HAP-1 (cell line): ENCODE measurements around the gene DDOST.
"Not testable (repeated sequence)": the region's sequence is repeated elsewhere in the genome, so short reads cannot be mapped to it uniquely, and the experiment has no call there.

Experiments
- DNase-seq, 2 experiments: peaks; one replicate each; pipeline ENCODE4 v3.0.0-alpha.2; 2016 to 2020; ENCODE audit warnings: low spot score in 2 of 2
- H3K27me3 ChIP-seq: fragments of 250-450 bp; sonication (Bioruptor Pico); 2 replicates; pipeline ENCODE4 v1.5.1; 2020; ENCODE audit warnings: low read depth, mild to moderate bottlenecking, moderate library complexity
- H3K36me3 ChIP-seq: fragments of 250-450 bp; sonication (Bioruptor Pico); replicated peaks from 2 replicates; pipeline ENCODE4 v1.5.1; 2020; ENCODE audit warnings: mild to moderate bottlenecking
- H3K4me1 ChIP-seq: fragments of 250-450 bp; sonication (Bioruptor Pico); 2 replicates; pipeline ENCODE4 v1.5.1; 2020; ENCODE audit warnings: mild to moderate bottlenecking
- H3K4me3 ChIP-seq: fragments of 250-450 bp; sonication (Bioruptor Pico); 2 replicates; pipeline ENCODE4 v1.5.1; 2020; ENCODE audit warnings: mild to moderate bottlenecking, moderate library complexity
- H3K9me3 ChIP-seq: fragments of 250-450 bp; sonication (Bioruptor Pico); 2 replicates; pipeline ENCODE4 v1.5.1; 2020; ENCODE audit warnings: mild to moderate bottlenecking, moderate library complexity
- in situ Hi-C: fragments of 300-500 bp; cut with MboI; formaldehyde crosslinking; loops from 3 replicates; pipeline ENCODE4 v1.14.3; 2020; ENCODE audit warnings: low sequenced_read_pairs, inconsistent platforms, mixed read lengths

The DDOST gene

DNA sequence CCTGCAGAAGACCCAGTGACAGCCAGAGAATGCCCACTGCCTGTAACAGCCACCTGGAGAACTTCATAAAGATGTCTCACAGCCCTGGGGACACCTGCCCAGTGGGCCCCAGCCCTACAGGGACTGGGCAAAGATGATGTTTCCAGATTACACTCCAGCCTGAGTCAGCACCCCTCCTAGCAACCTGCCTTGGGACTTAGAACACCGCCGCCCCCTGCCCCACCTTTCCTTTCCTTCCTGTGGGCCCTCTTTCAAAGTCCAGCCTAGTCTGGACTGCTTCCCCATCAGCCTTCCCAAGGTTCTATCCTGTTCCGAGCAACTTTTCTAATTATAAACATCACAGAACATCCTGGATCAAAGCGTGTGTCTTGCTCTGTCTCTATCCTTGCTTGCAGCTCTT lies 42.6 kb downstream of the DDOST start:
- Histone ChIP-seq H3K36me3 (no peaks in the 10 kb centered on the region), H3K4me3 (no peak overlapping the region), H3K9me3 (no peaks in the 10 kb centered on the region), H3K4me1 (peaks cover 4% of the 10 kb centered on the region), H3K27me3 (no peaks in the 10 kb centered on the region)
- DNase-seq: no peak
- in situ Hi-C loops: no loop called here

GRCh38 chr1:20616847-20617487 lies 44.2 kb downstream of the DDOST start:
- in situ Hi-C loops: no loop called here
- H3K4me1 ChIP-seq: peaks cover 15% of the 10 kb centered on the region
- H3K27me3 ChIP-seq: no peaks in the 10 kb centered on the region
- H3K9me3 ChIP-seq: no peaks in the 10 kb centered on the region
- no peak overlapping the region for H3K4me3 ChIP-seq
- DNase-seq: no peak
- H3K36me3 ChIP-seq: no peaks in the 10 kb centered on the region

GRCh38 chr1:20615946-20616846 lies 45.0 kb downstream of the DDOST start:
- H3K4me3 ChIP-seq: no peak overlapping the region
- no peak for DNase-seq
- H3K36me3 ChIP-seq: no peaks in the 10 kb centered on the region
- no peaks in the 10 kb centered on the region for H3K27me3 ChIP-seq
- in situ Hi-C loops: no loop called here
- peaks cover 15% of the 10 kb centered on the region for H3K4me1 ChIP-seq
- no peaks in the 10 kb centered on the region for H3K9me3 ChIP-seq

- H3K4me1 ChIP-seq: peaks cover 15% of the 10 kb centered on the region
- no peaks in the 10 kb centered on the region for H3K36me3 ChIP-seq
- DNase-seq: no peak
- H3K4me3 ChIP-seq: no peak overlapping the region
- in situ Hi-C loops: no loop called here
- no peaks in the 10 kb centered on the region for H3K9me3 ChIP-seq
- no peaks in the 10 kb centered on the region for H3K27me3 ChIP-seq
Observed at GRCh38 chr1:20614131-20614579, 47.0 kb downstream of the DDOST start.

DNA sequence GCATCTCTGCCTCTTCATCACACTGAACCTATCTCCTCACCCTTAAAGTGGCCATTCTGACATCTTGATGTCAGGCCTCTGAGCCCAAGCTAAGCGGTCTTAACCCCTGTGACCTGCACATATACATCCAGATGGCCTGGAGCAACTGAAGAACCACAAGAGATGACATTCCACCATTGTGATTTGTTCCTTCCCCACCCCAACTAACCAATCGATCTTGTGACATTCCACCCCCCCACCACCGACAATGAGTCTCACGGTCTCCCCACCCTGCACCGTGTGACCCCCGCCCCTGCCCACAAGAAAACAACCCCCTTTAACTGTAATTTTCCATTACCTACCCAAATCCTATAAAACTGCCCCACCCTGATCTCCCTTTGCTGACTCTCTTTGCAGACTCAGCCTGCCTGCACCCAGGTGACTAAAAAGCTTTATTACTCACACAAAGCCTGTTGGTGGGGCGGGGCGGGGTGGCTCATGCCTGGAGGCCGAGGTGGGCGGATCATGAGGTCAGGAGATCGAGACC lies 48.9 kb downstream of the DDOST start:
- Histone ChIP-seq H3K4me1 (peaks cover 15% of the 10 kb centered on the region), H3K27me3 (no peaks in the 10 kb centered on the region), H3K36me3 (no peaks in the 10 kb centered on the region), H3K4me3 (no peak overlapping the region), H3K9me3 (no peaks in the 10 kb centered on the region)
- peak; percentile 25 to 74 for DNase-seq
- in situ Hi-C loops: no loop called here

- in situ Hi-C loops: no loop called here
- no peaks in the 10 kb centered on the region for H3K9me3 ChIP-seq
Observed at GRCh38 chr1:20611652-20612051, 49.5 kb downstream of the DDOST start.

GRCh38 chr1:20610970-20611369 lies 50.2 kb downstream of the DDOST start:
- no peaks in the 10 kb centered on the region for H3K9me3 ChIP-seq
- in situ Hi-C loops: no loop called here
- H3K4me3 ChIP-seq: no peak overlapping the region
- H3K36me3 ChIP-seq: no peaks in the 10 kb centered on the region
- DNase-seq: no peak
- no peaks in the 10 kb centered on the region for H3K27me3 ChIP-seq
- H3K4me1 ChIP-seq: peaks cover 15% of the 10 kb centered on the region

More at GRCh38 chr1:20611652-20612051, 49.5 kb downstream of the DDOST start:
- Histone ChIP-seq H3K4me1 (peaks cover 15% of the 10 kb centered on the region), H3K36me3 (no peaks in the 10 kb centered on the region), H3K4me3 (no peak overlapping the region), H3K27me3 (no peaks in the 10 kb centered on the region)
- DNase-seq: no peak

GRCh38 chr1:20609541-20609940 lies 51.6 kb downstream of the DDOST start:
- in situ Hi-C loops: no loop called here
- peaks cover 15% of the 10 kb centered on the region for H3K4me1 ChIP-seq
- no peaks in the 10 kb centered on the region for H3K36me3 ChIP-seq
- H3K9me3 ChIP-seq: no peaks in the 10 kb centered on the region
- no peaks in the 10 kb centered on the region for H3K27me3 ChIP-seq
- DNase-seq: no peak
- H3K4me3 ChIP-seq: no peak overlapping the region

GRCh38 chr1:20606801-20607570 lies 54.2 kb downstream of the DDOST start:
- H3K9me3 ChIP-seq, H3K27me3 ChIP-seq, H3K4me3 ChIP-seq, H3K36me3 ChIP-seq, DNase-seq, in situ Hi-C loops, H3K4me1 ChIP-seq: not testable (repeated sequence)

DNA sequence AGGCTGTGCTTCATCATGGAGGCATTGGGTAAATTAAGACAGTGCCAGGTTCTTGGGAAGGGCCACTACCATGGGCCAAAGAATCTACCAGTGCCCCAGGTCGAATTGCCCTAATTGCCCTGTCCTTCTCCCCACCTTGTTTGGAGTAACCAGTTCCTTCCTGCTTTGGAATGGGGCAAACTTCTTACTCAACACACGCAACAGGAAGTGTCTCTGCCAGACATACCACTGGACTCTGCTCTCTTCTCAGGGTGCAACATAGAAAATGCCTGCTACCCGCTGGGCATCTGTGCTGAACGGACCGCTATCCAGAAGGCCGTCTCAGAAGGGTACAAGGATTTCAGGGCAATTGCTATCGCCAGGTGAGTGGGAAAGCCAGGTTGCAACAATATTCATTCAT lies 56.5 kb downstream of the DDOST start:
- in situ Hi-C loops: no loop called here
- no peak for DNase-seq
- H3K4me1 ChIP-seq: no peaks in the 10 kb centered on the region

DNA sequence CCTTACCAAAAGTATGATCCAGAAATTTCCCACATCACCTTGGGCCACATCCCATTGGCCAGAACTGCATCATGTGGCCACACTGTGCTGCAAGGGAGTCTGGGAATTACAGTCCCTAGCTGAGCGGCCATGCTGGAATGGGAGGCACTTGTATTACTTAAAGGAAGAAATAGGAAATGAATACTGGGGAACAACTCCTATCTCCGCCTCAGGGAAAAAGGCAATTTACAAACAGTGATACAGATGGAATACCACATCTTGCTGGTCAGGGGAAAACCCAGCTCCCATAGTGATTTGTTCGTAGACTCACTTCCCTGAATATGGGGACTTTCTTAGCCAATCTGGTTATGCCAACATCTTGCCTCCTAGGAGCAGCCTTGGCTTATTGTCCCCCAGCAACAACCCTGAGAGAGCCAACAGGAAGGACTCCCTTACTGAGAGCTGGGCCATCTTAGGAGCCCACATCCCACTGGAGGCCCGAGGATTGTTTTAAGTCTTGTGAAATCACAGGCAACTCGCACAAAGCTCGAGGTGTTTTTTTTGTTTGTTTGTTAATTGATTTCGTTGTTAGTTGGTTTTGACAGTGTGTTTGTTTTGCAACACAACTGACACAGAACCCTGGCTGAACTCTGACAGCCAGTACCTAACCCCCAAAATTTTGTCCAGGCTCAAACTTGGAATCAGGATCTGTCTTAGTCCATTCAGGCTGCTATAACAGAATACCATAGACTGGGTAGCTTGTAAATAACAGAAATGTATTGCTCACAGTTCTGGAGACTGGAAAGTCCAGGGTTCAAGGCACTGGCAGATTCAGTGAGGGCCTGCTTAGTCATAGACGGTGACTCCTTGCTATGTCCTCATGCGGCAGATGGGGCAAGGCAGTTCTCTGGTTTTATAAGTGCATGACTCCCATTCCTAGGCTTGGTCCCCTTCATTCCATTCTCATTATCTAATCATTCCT lies 57.4 kb downstream of the DDOST start:
- Histone ChIP-seq H3K4me3 (no peak overlapping the region), H3K4me1 (no peaks in the 10 kb centered on the region), H3K36me3 (no peaks in the 10 kb centered on the region), H3K27me3 (no peaks in the 10 kb centered on the region), H3K9me3 (no peaks in the 10 kb centered on the region)
- in situ Hi-C loops: no loop called here
- no peak for DNase-seq

More for the DNA sequence above, 56.5 kb downstream of the DDOST start:
- no peaks in the 10 kb centered on the region for H3K9me3 ChIP-seq
- H3K36me3 ChIP-seq: no peaks in the 10 kb centered on the region
- no peak overlapping the region for H3K4me3 ChIP-seq
- H3K27me3 ChIP-seq: no peaks in the 10 kb centered on the region

DNA sequence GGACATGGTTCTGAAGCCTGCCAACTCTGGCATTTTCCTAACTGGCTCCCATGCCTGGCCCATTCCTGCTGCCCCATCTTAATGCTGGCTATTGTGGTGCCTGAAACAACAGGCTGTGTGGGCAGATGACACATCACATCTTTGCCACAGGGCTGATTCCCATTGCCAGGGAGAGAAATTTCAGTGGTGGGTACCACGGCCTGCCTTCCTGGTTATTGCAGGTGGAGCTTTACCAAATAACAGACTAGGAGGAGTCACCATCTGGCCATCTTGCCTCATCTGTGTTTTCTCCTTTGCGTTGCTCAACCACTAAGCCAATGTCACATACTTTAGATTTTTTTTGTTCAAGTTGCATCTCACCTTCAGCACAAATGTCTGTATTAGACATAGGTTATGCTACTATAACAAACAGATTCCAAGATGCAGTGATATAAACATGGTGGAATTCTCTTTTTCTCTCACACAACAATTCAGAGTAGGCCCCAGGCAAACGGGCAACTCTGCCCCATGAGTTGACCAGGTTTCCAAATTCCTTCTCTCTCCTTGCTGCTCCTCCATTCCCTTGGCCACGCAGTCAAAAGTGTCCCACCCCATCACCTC lies 58.2 kb downstream of the DDOST start:
- in situ Hi-C loops: no loop called here
- no peaks in the 10 kb centered on the region for H3K9me3 ChIP-seq

More for the DNA sequence above, 58.2 kb downstream of the DDOST start:
- Histone ChIP-seq H3K36me3 (no peaks in the 10 kb centered on the region), H3K27me3 (no peaks in the 10 kb centered on the region), H3K4me3 (no peak overlapping the region), H3K4me1 (no peaks in the 10 kb centered on the region)
- DNase-seq: no peak
